H1 (cell line): ENCODE measurements around the gene SLC8A1. TPM values are rescaled to one million over a fixed set of nuclear protein-coding genes. Genes with fewer than 3 reads are reported as not detected.
A peak's percentile ranks its signal among the peaks of the same experiment; 100 is the strongest.

Experiments used
- CTCF ChIA-PET: fragments of 300-600 bp; sonication (Branson Sonifier 250); formaldehyde crosslinking; loops from one replicate; lab custom pipeline; 2021; ENCODE audit not compliant: partially characterized antibody; lab: Charles Lee
- POLR2A ChIA-PET: fragments of 300-600 bp; sonication (Branson Sonifier 250); formaldehyde crosslinking; loops from one replicate; lab custom pipeline; 2021; ENCODE audit warnings: inconsistent platforms; ENCODE audit not compliant: partially characterized antibody; lab: Charles Lee
- DNase-seq, 2 experiments: peaks; one replicate each; pipeline versions ENCODE4 v3.0.0 to v3.0.0-alpha.2; 2010 to 2022; ENCODE audit warnings: low spot score in 2 of 2, low read depth in 1 of 2, mixed read lengths in 1 of 2
- FAIRE-seq: peaks from 2 replicates; lab custom pipeline; 2011; peaks lifted over from hg19 to GRCh38; lab: Jason Lieb, UNC
- H2AFZ ChIP-seq: 2 replicates; pipeline ENCODE4 v1.8.1; 2012; ENCODE audit warnings: low read length, inconsistent platforms
- H2AK5ac ChIP-seq: 2 replicates; pipeline ENCODE4 v1.6.1; 2013; ENCODE audit warnings: low read depth, low read length
- H2BK120ac ChIP-seq: replicated peaks from 2 replicates; pipeline ENCODE3; 2013; ENCODE audit warnings: low read depth, low read length, inconsistent platforms
- H2BK12ac ChIP-seq: 2 replicates; pipeline ENCODE4 v1.6.1; 2013; ENCODE audit warnings: low read depth, low read length
- H2BK15ac ChIP-seq: 2 replicates; pipeline ENCODE4 v1.6.1; 2013; ENCODE audit warnings: low read length
- H2BK20ac ChIP-seq: 2 replicates; pipeline ENCODE4 v1.6.1; 2013; ENCODE audit warnings: low read length
- H2BK5ac ChIP-seq: 2 replicates; pipeline ENCODE4 v1.6.1; 2013; ENCODE audit warnings: low read depth, low read length
- H3K14ac ChIP-seq: 2 replicates; pipeline ENCODE4 v1.6.1; 2013; ENCODE audit warnings: inconsistent platforms; ENCODE audit not compliant: insufficient read length
- H3K18ac ChIP-seq: 2 replicates; pipeline ENCODE4 v1.6.1; 2013; ENCODE audit warnings: low read length; ENCODE audit errors: extremely low read depth
- H3K23ac ChIP-seq: 2 replicates; pipeline ENCODE4 v1.6.1; 2013; ENCODE audit warnings: inconsistent platforms; ENCODE audit not compliant: insufficient read length
- H3K23me2 ChIP-seq: 2 replicates; pipeline ENCODE4 v1.6.1; 2013; ENCODE audit warnings: low read depth, low read length
- H3K27ac ChIP-seq: 2 replicates; pipeline ENCODE4 v1.6.1; 2011; ENCODE audit warnings: low read depth, low read length, inconsistent platforms
- H3K27me3 ChIP-seq, 4 experiments: replicated peaks in 1 of 4; 1 replicate in 1 of 4; 2 replicates in 3 of 4; pipeline versions ENCODE4 v1.6.1 to v1.8.1; 2011 to 2013; ENCODE audit warnings: low read length in 3 of 4, mild to moderate bottlenecking in 3 of 4, inconsistent platforms in 2 of 4, mixed read lengths in 2 of 4, moderate library complexity in 1 of 4; ENCODE audit not compliant: control insufficient read depth in 3 of 4, insufficient read depth in 3 of 4; ENCODE audit errors: extremely low read depth in 1 of 4
- H3K36me3 ChIP-seq, 4 experiments: 2 replicates each; pipeline versions ENCODE4 v1.6.1 to v1.8.1; 2011 to 2013; ENCODE audit warnings: mild to moderate bottlenecking in 4 of 4, low read length in 3 of 4, moderate library complexity in 2 of 4, control low read depth in 1 of 4, inconsistent platforms in 1 of 4; ENCODE audit not compliant: insufficient read depth in 4 of 4, control insufficient read depth in 2 of 4
- H3K4ac ChIP-seq: replicated peaks from 2 replicates; pipeline ENCODE3; 2013; ENCODE audit warnings: low read length, low read depth, mixed read lengths, inconsistent platforms; ENCODE audit not compliant: insufficient read length
- H3K4me1 ChIP-seq, 4 experiments: replicated peaks in 1 of 4; 1 replicate in 1 of 4; 2 replicates in 3 of 4; pipeline versions ENCODE4 v1.6.1 to v1.8.1; 2011 to 2013; ENCODE audit warnings: low read length in 3 of 4, inconsistent platforms in 2 of 4, mixed read lengths in 1 of 4; ENCODE audit not compliant: insufficient read depth in 4 of 4, control insufficient read depth in 3 of 4
- H3K4me2 ChIP-seq, 2 experiments: 2 replicates each; pipeline versions ENCODE4 v1.6.1 to v1.8.1; 2011 to 2013; ENCODE audit warnings: low read depth in 2 of 2, low read length in 2 of 2, control low read depth in 1 of 2, inconsistent platforms in 1 of 2, mild to moderate bottlenecking in 1 of 2; ENCODE audit not compliant: insufficient read depth in 1 of 2
- H3K4me3 ChIP-seq, 4 experiments: fragments of 200-600, 300-600 bp in 1 of 4; sonication (generic), shearing (Covaris generic), sonication (Bioruptor Twin) in 1 of 4; 2 replicates each; pipeline versions ENCODE4 v1.5.1 to v1.8.1; 2011 to 2016; ENCODE audit warnings: low read length in 4 of 4, low read depth in 3 of 4, control low read depth in 2 of 4, inconsistent platforms in 2 of 4, mild to moderate bottlenecking in 2 of 4, mixed read lengths in 1 of 4, moderate library complexity in 1 of 4; ENCODE audit not compliant: insufficient read depth in 2 of 4; ENCODE audit errors: extremely low read depth in 1 of 4
- H3K56ac ChIP-seq: replicated peaks from 2 replicates; pipeline ENCODE3; 2013; ENCODE audit warnings: low read depth, mild to moderate bottlenecking, mixed read lengths, low read length, inconsistent platforms; ENCODE audit not compliant: insufficient read length
- H3K79me1 ChIP-seq: 2 replicates; pipeline ENCODE4 v1.6.1; 2013; ENCODE audit warnings: low read depth, low read length, control low read depth
- H3K79me2 ChIP-seq, 2 experiments: 2 replicates each; pipeline versions ENCODE4 v1.6.1 to v1.8.1; 2012 to 2013; ENCODE audit warnings: low read length in 2 of 2, mild to moderate bottlenecking in 2 of 2, inconsistent platforms in 1 of 2; ENCODE audit not compliant: insufficient read depth in 2 of 2, control insufficient read depth in 1 of 2
- H3K9ac ChIP-seq, 4 experiments: replicated peaks in 1 of 4; 1 replicate in 1 of 4; 2 replicates in 3 of 4; pipeline versions ENCODE4 v1.6.1 to v1.8.1; 2011 to 2013; ENCODE audit warnings: low read depth in 3 of 4, low read length in 3 of 4, control low read depth in 2 of 4, mild to moderate bottlenecking in 2 of 4, moderate library complexity in 2 of 4, inconsistent platforms in 1 of 4; ENCODE audit errors: extremely low read depth in 1 of 4
- H3K9me3 ChIP-seq, 2 experiments: 2 replicates each; pipeline versions ENCODE4 v1.6.1 to v1.8.1; 2012 to 2013; ENCODE audit warnings: mild to moderate bottlenecking in 2 of 2, moderate library complexity in 2 of 2, control low read depth in 1 of 2, inconsistent platforms in 1 of 2, low read depth in 1 of 2, low read length in 1 of 2, mixed read lengths in 1 of 2; ENCODE audit not compliant: insufficient read depth in 2 of 2
- H4K20me1 ChIP-seq, 2 experiments: replicated peaks in 1 of 2; 2 replicates each; pipeline versions ENCODE3 to v1.8.1; 2011 to 2013; ENCODE audit warnings: inconsistent platforms in 2 of 2, low read length in 2 of 2, mild to moderate bottlenecking in 1 of 2; ENCODE audit not compliant: insufficient read depth in 2 of 2, control insufficient read depth in 1 of 2
- H4K5ac ChIP-seq: 2 replicates; pipeline ENCODE4 v1.6.1; 2013; ENCODE audit warnings: low read length, low read depth, mixed read lengths, inconsistent platforms; ENCODE audit not compliant: insufficient read length
- H4K8ac ChIP-seq: 2 replicates; pipeline ENCODE4 v1.8.0; 2013; ENCODE audit warnings: mild to moderate bottlenecking, moderate library complexity, low read length, inconsistent platforms; ENCODE audit not compliant: insufficient read depth; ENCODE audit errors: extremely low read depth
- H4K91ac ChIP-seq: replicated peaks from 2 replicates; pipeline ENCODE3; 2013; ENCODE audit warnings: low read length, mixed read lengths, inconsistent platforms; ENCODE audit not compliant: insufficient read length
- CBX8 ChIP-seq: fragments of 300-800, 300-1000 bp; sonication (generic); IDR thresholded peaks from 2 replicates; pipeline ENCODE4 v1.7.1; 2016; ENCODE audit warnings: low read depth, low read length, borderline replicate concordance
- EGR1 ChIP-seq: IDR thresholded peaks from 2 replicates; pipeline ENCODE4 v1.6.1; 2011; ENCODE audit warnings: low read depth, low read length, borderline replicate concordance
- GTF2F1 ChIP-seq: IDR thresholded peaks from 2 replicates; pipeline ENCODE4 v1.6.1; 2012; ENCODE audit warnings: low read depth, low read length, improper control_type of control experiment, borderline replicate concordance
- MAFK ChIP-seq: IDR thresholded peaks from 2 replicates; pipeline ENCODE4 v1.6.1; 2012; ENCODE audit warnings: low read depth, mild to moderate bottlenecking, improper control_type of control experiment, low read length
- NANOG ChIP-seq: IDR thresholded peaks from 2 replicates; pipeline ENCODE4 v1.6.1; 2011; ENCODE audit warnings: low read length, low read depth, mild to moderate bottlenecking, inconsistent platforms; ENCODE audit not compliant: insufficient read depth, poor library complexity, severe bottlenecking
- POLR2AphosphoS5 ChIP-seq: IDR thresholded peaks from 2 replicates; pipeline ENCODE4 v1.6.1; 2011; ENCODE audit warnings: low read depth, low read length
- RBBP5 ChIP-seq: IDR thresholded peaks from 2 replicates; pipeline ENCODE4 v1.7.1; 2012; ENCODE audit warnings: low read depth, mild to moderate bottlenecking, inconsistent platforms, low read length, moderate library complexity, borderline replicate concordance
- RFX5 ChIP-seq: IDR thresholded peaks from 2 replicates; pipeline ENCODE4 v1.6.1; 2011; ENCODE audit warnings: low read depth, low read length, improper control_type of control experiment, borderline replicate concordance
- YY1 ChIP-seq: IDR thresholded peaks from 2 replicates; pipeline ENCODE4 v1.6.1; 2011; ENCODE audit warnings: low read depth, mild to moderate bottlenecking, low read length
- ZNF274 ChIP-seq: IDR thresholded peaks from 2 replicates; pipeline ENCODE4 v1.7.0; 2012; ENCODE audit warnings: low read length, borderline replicate concordance; ENCODE audit errors: extremely low read depth
- WGBS, 2 experiments: shearing (Covaris generic) in 1 of 2; methylation state at CpG; one replicate each; pipeline versions ENCODE4 v1.1.6 to v1.1.7; 2013 to 2015; ENCODE audit warnings: low lambda C conversion rate in 2 of 2, mixed read lengths in 2 of 2, inconsistent platforms in 1 of 2, low coverage in 1 of 2, missing lambda C conversion rate in 1 of 2; ENCODE audit not compliant: insufficient replicate concordance in 2 of 2, insufficient coverage in 1 of 2, insufficient read length in 1 of 2; ENCODE audit errors: extremely low coverage in 1 of 2, missing lambda C conversion rate in 1 of 2; 5-methylcytosine and 5-hydroxymethylcytosine counted together
- polyA plus RNA-seq, 7 experiments: library from polyadenylated mRNA; depleted of rRNA in 3 of 7; stranded (reverse) in 5 of 7; unstranded in 2 of 7; fragments of >200 nt in 5 of 7; fragments of 200-250 nt in 2 of 7; gene quantifications; 1 replicate in 5 of 7; 2 replicates in 1 of 7; 4 replicates in 1 of 7; pipeline versions ENCODE4 v1.2.1 to v1.2.3, GENCODE V29; 2011 to 2013; ENCODE audit warnings: missing spikeins in 2 of 7, mixed read lengths in 2 of 7
- total RNA-seq: library from RNA; stranded (reverse); fragmentation: NEBNext Ultra II Directional; extraction: Animal tissue kit (Norgen Biotek cat#: 25700); gene quantifications from 2 replicates; pipeline ENCODE4 v1.2.1, GENCODE V29; 2021

The SLC8A1 gene
- total and polyA plus RNA-seq, 2 of the 8 experiments (the other 6 are each of a cell fraction or from before 2014, with no cell fraction given), result 0.68 to 3.6 TPM

GRCh38 chr2:40456926-40457325, 5.0 kb upstream of the SLC8A1 start:
- Histone ChIP-seq H3K9me3 (no peaks in the 10 kb centered on the region), H2BK20ac (no peak overlapping the region), H3K4me2 (no peak overlapping the region), H3K56ac (no peak overlapping the region), H3K27ac (0 out of 2 replicates have a peak overlapping the region, but pooled peaks have one; percentile 28), H3K18ac (no peak overlapping the region), H2BK12ac (no peak overlapping the region), H3K23ac (no peak overlapping the region), H4K91ac (no peak overlapping the region), H4K20me1 (no peaks in the 10 kb centered on the region), H3K79me2 (no peaks in the 10 kb centered on the region), H3K14ac (no peak overlapping the region), H2BK15ac (no peak overlapping the region), H3K23me2 (no peaks in the 10 kb centered on the region; the same call in 1 of the 2 replicates), H3K9ac (no peak overlapping the region), H3K36me3 (no peaks in the 10 kb centered on the region), H3K4ac (no peak overlapping the region), H2AFZ (no peak overlapping the region), H2BK5ac (no peak overlapping the region), H2BK120ac (no peak overlapping the region), H4K8ac (no peak overlapping the region), H3K4me1 (peaks cover 3 to 7% (median 4%) of the 10 kb centered on the region in 4 experiments; a peak in 5 of 7 replicates), H4K5ac (no peak overlapping the region), H2AK5ac (no peak overlapping the region), H3K79me1 (no peaks in the 10 kb centered on the region), H3K27me3 (peaks cover 0 to 16% (median 11%) of the 10 kb centered on the region in 4 experiments; a peak in 5 of 7 replicates), H3K4me3 (no peak overlapping the region)
- ChIA-PET CTCF (interaction anchor here (1.6 kb wide), 1 partner anchor 10 kb away, joined by 3 read pairs; no protein-coding TSS in a partner anchor), POLR2A (no interaction called here)
- 92% methylated on average over 2 of the region's 2 CpGs; no CpG with 5 or more reads in 1 of the 2 experiments for WGBS, 2 experiments
- DNase-seq (no peak), FAIRE-seq (no peak)
- TF ChIP-seq ZNF274 (no peak), CBX8 (no peak), YY1 (no peak), MAFK (no peak), NANOG (no peak), RFX5 (no peak), EGR1 (no peak), RBBP5 (no peak), POLR2AphosphoS5 (no peak), GTF2F1 (no peak)
